ENCODE results near the gene H2BW1.
"Not testable (repeated sequence)": the region's sequence is repeated elsewhere in the genome, so short reads cannot be mapped to it uniquely, and the experiment has no call there.

The H2BW1 gene

DNA sequence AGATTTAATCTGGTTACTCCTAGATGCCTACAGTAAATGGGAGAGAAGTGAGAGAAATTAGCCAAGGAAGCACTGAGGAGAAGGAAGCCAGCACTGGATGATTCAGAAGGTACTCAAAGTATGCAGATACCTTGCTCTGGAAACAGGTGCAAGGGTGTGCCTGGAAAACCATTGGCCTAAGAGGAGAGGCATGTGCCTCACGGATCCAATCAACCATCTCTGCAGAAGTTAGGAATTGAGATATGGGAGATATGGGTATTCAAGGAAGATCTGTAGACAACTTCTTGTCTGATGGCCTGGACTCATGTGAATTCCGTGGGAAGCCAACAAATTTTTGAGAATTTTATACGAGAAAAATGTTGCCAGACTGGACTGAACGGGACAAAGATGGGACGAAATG, 4.7 kb downstream of the H2BW1 start:
- H3K4me3 ChIP-seq (ENCODE audit: low read depth in 1 of 2, low read length in 2 of 2), result no peak overlapping the region
- no peak overlapping the region for H3K27ac ChIP-seq (ENCODE audit: low read depth, low read length)
- no peaks in the 10 kb centered on the region for H3K9me3 ChIP-seq (ENCODE audit: control insufficient read depth in 1 of 2, low read length in 2 of 2)
- no peak overlapping the region for H3K9ac ChIP-seq (ENCODE audit: low read depth in 1 of 2, low read length in 2 of 2)
- H3K36me3 ChIP-seq (ENCODE audit: control insufficient read depth in 1 of 2, insufficient read depth in 2 of 2, low read length in 2 of 2), result no peaks in the 10 kb centered on the region
- no peaks in the 10 kb centered on the region for H3K4me1 ChIP-seq (ENCODE audit: control insufficient read depth in 1 of 2, insufficient read depth in 2 of 2, low read length in 2 of 2)
- H3K27me3 ChIP-seq (ENCODE audit: control insufficient read depth in 1 of 2, insufficient read depth in 2 of 2, low read length in 2 of 2), result no peaks in the 10 kb centered on the region

DNA sequence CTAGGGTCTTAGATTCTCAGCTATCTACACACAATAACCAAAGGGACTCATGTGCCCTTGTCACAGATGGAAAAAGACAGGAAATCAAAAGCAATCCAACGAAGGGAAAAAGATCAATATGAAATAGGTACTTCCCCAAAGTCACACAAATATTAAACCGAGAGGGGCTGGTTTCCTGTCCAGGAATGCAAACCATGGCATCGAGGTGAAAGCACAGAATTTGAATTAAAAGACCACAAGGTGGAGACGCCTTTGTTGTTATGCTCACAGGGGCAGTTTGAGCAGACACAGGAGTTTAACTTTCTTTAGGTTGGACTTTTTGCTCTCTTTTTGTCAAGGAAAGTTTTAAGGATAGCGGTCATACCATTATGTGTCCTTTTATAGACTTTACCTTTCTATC, 14.3 kb downstream of the H2BW1 start:
- H3K36me3 ChIP-seq (ENCODE audit: control insufficient read depth in 1 of 2, insufficient read depth in 2 of 2, low read length in 2 of 2), result no peaks in the 10 kb centered on the region
- H3K27ac ChIP-seq (ENCODE audit: low read depth, low read length), result no peak overlapping the region
- H3K4me3 ChIP-seq (ENCODE audit: low read depth in 1 of 2, low read length in 2 of 2), result no peak overlapping the region
- H3K4me1 ChIP-seq (ENCODE audit: control insufficient read depth in 1 of 2, insufficient read depth in 2 of 2, low read length in 2 of 2), result no peaks in the 10 kb centered on the region
- H3K9me3 ChIP-seq (ENCODE audit: control insufficient read depth in 1 of 2, low read length in 2 of 2), result no peaks in the 10 kb centered on the region
- no peaks in the 10 kb centered on the region for H3K27me3 ChIP-seq (ENCODE audit: control insufficient read depth in 1 of 2, insufficient read depth in 2 of 2, low read length in 2 of 2)
- no peak overlapping the region for H3K9ac ChIP-seq (ENCODE audit: low read depth in 1 of 2, low read length in 2 of 2)

DNA sequence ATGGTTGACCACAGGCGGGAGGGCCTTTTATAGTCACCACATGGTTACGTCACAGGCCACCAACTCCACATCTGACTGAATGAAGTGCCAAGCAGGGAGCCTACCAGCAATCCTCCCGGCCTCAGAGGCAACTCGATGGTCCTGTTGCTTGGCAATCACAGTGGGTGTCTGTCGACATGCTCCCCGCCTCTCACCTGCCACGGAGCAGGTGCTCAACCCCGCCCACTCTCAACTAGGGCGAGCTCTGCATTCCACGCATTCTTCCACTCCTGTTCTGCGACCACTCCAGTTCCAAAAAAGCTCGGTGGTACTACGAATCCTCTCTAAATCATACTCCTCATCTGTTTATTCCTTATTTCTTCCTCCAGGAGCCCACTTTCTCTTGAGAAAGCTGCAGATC, 30.0 kb downstream of the H2BW1 start:
- H3K27ac ChIP-seq (ENCODE audit: low read depth, low read length); H3K9ac ChIP-seq (ENCODE audit: low read depth in 1 of 2, low read length in 2 of 2); H3K9me3 ChIP-seq (ENCODE audit: control insufficient read depth in 1 of 2, low read length in 2 of 2); H3K4me3 ChIP-seq (ENCODE audit: low read depth in 1 of 2, low read length in 2 of 2); H3K36me3 ChIP-seq (ENCODE audit: control insufficient read depth in 1 of 2, insufficient read depth in 2 of 2, low read length in 2 of 2); H3K27me3 ChIP-seq (ENCODE audit: control insufficient read depth in 1 of 2, insufficient read depth in 2 of 2, low read length in 2 of 2); H3K4me1 ChIP-seq (ENCODE audit: control insufficient read depth in 1 of 2, insufficient read depth in 2 of 2, low read length in 2 of 2): not testable (repeated sequence)

DNA sequence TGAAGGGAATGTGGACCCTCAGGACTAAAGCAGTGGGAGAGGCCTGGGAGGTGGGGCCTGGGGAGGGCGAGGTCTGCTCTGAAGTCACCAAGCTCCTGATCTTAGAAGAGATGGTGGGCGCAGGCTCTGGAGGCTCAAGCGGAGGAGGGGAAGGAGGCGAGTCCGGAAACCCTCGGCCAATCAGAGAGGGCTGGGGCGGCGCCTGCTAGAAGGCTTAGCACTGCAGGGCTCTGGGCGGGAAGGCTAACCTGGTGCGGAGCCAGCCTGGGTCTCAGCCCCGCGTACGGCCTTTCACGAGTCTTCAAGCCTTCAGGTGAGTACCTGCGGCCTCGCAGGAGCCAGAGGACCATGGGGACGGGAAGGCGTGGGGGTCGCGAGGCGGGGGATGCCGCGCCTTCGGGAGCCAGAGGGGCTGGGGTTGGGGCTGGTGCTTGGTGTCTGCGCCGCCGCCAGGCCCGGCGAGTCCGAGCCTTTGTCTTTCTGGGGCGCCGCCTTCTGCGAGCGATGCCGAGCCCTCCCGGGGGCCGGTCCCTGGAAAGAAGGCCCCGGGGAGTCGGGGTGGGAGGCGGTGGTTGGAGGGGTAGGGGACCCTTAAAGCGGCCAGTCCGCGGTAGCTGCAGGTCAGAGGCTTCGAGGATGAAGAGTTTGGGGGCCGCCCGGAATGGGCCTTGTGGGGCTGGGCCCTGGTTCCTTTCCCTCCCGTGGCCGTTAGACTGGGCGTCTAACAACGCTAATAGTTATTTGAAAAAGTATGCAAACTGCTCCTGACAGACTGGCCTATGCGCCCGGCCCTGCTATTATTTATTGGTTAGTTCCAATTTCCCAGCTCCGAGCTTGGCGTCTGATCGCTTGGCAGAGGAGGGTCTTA, 50.9 kb downstream of the H2BW1 start, which contains the start of gene TMSB15B:
TSS of gene TMSB15B (plus strand) at position 217 of the 868 bp plus-strand sequence.
- H3K36me3 ChIP-seq (ENCODE audit: control insufficient read depth in 1 of 2, insufficient read depth in 2 of 2, low read length in 2 of 2); H3K4me1 ChIP-seq (ENCODE audit: control insufficient read depth in 1 of 2, insufficient read depth in 2 of 2, low read length in 2 of 2); H3K27me3 ChIP-seq (ENCODE audit: control insufficient read depth in 1 of 2, insufficient read depth in 2 of 2, low read length in 2 of 2); H3K27ac ChIP-seq (ENCODE audit: low read depth, low read length); H3K9ac ChIP-seq (ENCODE audit: low read depth in 1 of 2, low read length in 2 of 2); H3K4me3 ChIP-seq (ENCODE audit: low read depth in 1 of 2, low read length in 2 of 2); H3K9me3 ChIP-seq (ENCODE audit: control insufficient read depth in 1 of 2, low read length in 2 of 2): not testable (repeated sequence)
